ENCODE results near the gene MGA. TPM values are rescaled to one million over a fixed set of nuclear protein-coding genes. Genes with fewer than 3 reads are reported as not detected.

The MGA gene
- total RNA-seq, 2 donors from 2014 or later, result 42.6 to 46.6 TPM

DNA sequence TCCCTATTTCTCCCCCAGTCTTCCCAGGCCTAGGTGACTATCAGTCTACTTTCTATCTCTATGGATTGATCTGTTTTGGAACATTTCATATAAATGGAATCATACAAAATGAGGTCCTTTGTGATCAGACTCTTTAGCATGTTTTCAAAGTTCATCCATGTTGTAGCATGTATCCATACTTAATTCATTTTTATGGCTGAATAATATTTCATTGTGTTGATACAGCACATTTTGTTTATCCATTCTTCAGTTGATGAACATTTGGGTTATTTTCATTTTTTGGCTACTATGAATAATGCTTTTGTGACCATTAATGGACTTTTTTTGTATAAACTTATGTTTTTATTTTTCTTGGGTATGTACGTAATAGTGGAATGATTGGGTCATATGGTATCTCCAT is 19.2 kb upstream of the MGA start:
- Mint-ChIP-seq H3K27ac (no peak overlapping the region), H3K36me3 (ENCODE audit: low read depth) (peaks cover 7% of the 10 kb centered on the region), H3K27me3 (no peaks in the 10 kb centered on the region), H3K4me1 (peaks cover 11% of the 10 kb centered on the region), H3K4me3 (no peak overlapping the region)
- ATAC-seq (no peak), DNase-seq (no peak)
- H3K9me3 ChIP-seq (ENCODE audit: control insufficient read depth, low read length, poor library complexity, severe bottlenecking), result no peaks in the 10 kb centered on the region

DNA sequence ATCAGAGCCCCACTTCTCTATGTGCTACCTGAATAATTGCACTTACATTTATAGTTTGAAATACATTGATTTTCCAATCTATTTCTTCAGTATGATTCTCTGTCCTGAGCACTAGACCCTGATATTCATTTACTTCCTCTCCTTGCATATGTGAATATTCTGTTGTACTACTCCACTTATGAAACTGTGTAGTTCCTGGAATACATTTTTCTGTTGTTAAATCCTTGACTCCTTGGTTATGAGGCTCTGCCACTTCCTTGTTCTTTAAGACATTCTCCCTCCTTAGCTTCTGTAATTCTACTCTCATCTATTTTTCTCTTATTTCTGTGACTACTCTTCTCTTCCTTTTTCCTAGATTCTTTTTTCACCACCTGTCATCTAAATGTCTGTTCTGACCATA is 12.9 kb upstream of the MGA start:
- Mint-ChIP-seq H3K27me3 (no peaks in the 10 kb centered on the region), H3K4me1 (no peaks in the 10 kb centered on the region), H3K36me3 (ENCODE audit: low read depth) (no peaks in the 10 kb centered on the region), H3K27ac (no peak overlapping the region), H3K4me3 (no peak overlapping the region)
- ATAC-seq (no peak), DNase-seq (no peak)
- H3K9me3 ChIP-seq (ENCODE audit: control insufficient read depth, low read length, poor library complexity, severe bottlenecking), result no peaks in the 10 kb centered on the region

DNA sequence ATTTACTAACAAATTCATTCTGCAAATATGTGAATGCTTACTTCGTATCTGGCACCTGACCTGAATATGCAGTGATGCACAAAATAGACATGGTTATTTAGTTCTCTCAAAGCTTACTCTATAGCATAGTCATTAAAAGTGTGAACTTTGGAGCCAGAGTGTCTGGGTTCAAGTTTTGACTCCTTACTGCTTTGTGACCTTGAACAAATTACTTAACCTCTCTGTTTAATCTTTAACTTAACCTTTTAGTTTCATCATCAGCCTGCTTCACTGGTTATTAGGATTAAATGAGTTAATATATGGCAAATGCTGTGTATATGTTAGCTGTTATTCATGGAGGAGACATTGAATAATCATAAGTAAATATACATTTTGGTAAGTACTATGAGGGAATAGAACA is 12.1 kb upstream of the MGA start:
- Mint-ChIP-seq H3K4me1 (no peaks in the 10 kb centered on the region), H3K27me3 (no peaks in the 10 kb centered on the region), H3K27ac (no peak overlapping the region), H3K36me3 (ENCODE audit: low read depth) (no peaks in the 10 kb centered on the region), H3K4me3 (no peak overlapping the region)
- no peaks in the 10 kb centered on the region for H3K9me3 ChIP-seq (ENCODE audit: control insufficient read depth, low read length, poor library complexity, severe bottlenecking)
- DNase-seq (no peak), ATAC-seq (no peak)

DNA sequence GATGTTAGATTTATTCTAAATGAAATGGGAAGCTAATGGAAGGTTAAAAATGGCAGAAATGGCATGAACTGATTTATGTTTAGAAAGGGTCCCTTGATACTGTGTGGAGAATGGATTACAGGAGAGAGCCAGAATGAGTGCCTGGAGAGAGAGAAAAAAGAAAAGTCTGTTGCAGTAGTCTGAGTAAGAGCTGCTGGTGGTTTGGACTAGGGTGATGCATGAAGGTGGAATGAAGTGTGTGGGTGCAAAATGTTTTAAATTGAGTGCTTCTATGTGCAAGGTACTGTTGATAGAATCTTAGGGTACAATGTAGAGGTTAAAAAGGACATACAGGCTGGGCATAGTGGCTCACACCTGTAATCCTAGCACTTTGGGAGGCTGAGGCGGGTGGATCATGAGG is 11.4 kb upstream of the MGA start:
- Mint-ChIP-seq H3K4me1 (peaks cover 2% of the 10 kb centered on the region), H3K36me3 (ENCODE audit: low read depth) (no peaks in the 10 kb centered on the region)

DNA sequence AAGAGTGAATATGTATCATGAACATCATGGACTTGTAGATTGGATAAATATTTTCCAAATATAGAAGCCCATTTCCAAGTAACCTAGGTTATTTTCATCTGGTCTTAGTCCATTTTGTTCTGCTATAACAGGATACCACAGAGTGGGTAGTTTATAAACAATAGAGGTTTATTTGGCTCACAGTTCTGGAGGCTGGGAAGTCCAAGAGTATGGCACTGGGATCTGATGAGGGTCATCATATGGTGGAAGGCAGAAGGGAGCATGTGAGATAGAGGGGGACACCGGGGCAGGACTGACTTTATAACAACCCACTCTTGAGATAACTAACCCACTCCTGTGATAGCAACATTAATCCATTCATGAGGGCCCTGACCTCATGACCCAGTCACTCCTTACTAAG is 9.4 kb upstream of the MGA start:
- Mint-ChIP-seq H3K36me3 (ENCODE audit: low read depth) (no peaks in the 10 kb centered on the region), H3K27ac (no peak overlapping the region), H3K27me3 (no peaks in the 10 kb centered on the region), H3K4me3 (no peak overlapping the region), H3K4me1 (peaks cover 5% of the 10 kb centered on the region)
- no peaks in the 10 kb centered on the region for H3K9me3 ChIP-seq (ENCODE audit: control insufficient read depth, low read length, poor library complexity, severe bottlenecking)
- DNase-seq, result no peak
- ATAC-seq, result no peak

More for the DNA sequence above, 11.4 kb upstream of the MGA start:
- DNase-seq (no peak), ATAC-seq (no peak)
- no peaks in the 10 kb centered on the region for H3K27me3 Mint-ChIP-seq
- no peaks in the 10 kb centered on the region for H3K9me3 ChIP-seq (ENCODE audit: control insufficient read depth, low read length, poor library complexity, severe bottlenecking)
- H3K27ac Mint-ChIP-seq, result no peak overlapping the region
- no peak overlapping the region for H3K4me3 Mint-ChIP-seq

DNA sequence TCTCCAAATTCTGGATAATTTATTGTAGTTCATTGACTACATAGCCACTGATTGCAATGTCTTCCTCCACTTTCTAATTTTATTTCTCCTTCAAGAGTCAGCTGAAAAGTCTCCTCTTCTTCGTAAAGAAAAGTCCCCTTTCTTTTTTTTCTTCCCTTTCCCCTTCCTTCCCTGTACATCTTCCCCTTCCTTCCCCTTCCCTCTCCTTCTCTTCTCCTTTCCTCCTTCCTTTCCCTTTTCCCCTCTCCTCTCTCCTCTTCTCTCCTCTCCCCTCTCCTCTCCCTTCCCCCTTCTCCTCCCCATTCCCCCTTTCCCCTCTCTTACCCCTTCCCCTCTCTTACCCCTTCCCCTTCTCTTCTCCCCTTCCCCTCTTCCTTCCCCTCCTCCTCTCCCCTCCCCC is 8.8 kb upstream of the MGA start:
- Mint-ChIP-seq H3K36me3 (ENCODE audit: low read depth) (no peaks in the 10 kb centered on the region), H3K4me3 (no peak overlapping the region), H3K27me3 (no peaks in the 10 kb centered on the region), H3K27ac (no peak overlapping the region), H3K4me1 (peaks cover 5% of the 10 kb centered on the region)
- no peak for DNase-seq
- no peak for ATAC-seq
- no peaks in the 10 kb centered on the region for H3K9me3 ChIP-seq (ENCODE audit: control insufficient read depth, low read length, poor library complexity, severe bottlenecking)

DNA sequence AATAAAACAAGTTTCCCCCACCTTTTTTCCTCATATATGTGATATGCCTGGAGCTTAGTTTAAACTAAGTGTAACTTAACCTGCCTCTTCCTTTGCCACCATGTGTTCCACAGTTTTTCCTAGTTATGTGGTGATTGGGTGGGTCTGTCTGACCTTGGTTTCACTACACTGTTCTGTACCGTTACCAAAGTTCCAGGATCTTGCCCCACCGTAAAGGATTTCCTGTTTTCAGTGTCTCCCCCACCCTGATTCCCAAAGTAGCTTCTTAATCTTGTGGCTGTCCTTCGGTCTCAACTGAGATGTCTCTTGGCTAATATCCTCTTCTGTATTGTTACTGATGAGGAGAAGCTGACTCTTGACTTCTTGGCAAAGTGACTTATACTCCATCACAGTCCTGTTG is 6.4 kb upstream of the MGA start:
- no peaks in the 10 kb centered on the region for H3K9me3 ChIP-seq (ENCODE audit: control insufficient read depth, low read length, poor library complexity, severe bottlenecking)
- ATAC-seq, result no peak
- Mint-ChIP-seq H3K4me1 (peaks cover 5% of the 10 kb centered on the region), H3K27me3 (no peaks in the 10 kb centered on the region), H3K4me3 (no peak overlapping the region), H3K27ac (no peak overlapping the region), H3K36me3 (ENCODE audit: low read depth) (no peaks in the 10 kb centered on the region)
- DNase-seq, result no peak

DNA sequence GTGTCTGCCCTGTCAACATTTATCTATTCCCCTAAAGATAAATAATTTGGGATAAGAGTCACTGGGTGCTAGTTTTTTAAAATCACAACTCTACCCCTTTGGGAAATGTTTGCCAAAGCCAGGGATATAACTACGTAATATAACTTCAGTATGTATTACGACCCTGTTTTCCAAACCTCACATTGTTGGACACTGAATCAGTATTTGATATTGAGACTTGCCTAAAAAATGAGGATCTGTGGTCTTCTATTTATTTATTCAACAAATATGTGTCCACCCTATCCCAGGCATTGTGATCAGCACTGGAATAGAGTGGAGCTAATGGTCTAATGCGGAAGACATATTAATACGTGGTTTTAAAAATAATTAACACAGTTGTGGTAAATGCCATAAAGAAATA is 4.5 kb upstream of the MGA start:
- Mint-ChIP-seq H3K27ac (peak overlapping the region; percentile 11), H3K4me3 (no peak overlapping the region), H3K36me3 (ENCODE audit: low read depth) (no peaks in the 10 kb centered on the region), H3K4me1 (peaks cover 8% of the 10 kb centered on the region), H3K27me3 (no peaks in the 10 kb centered on the region)
- ATAC-seq (no peak), DNase-seq (no peak)
- no peaks in the 10 kb centered on the region for H3K9me3 ChIP-seq (ENCODE audit: control insufficient read depth, low read length, poor library complexity, severe bottlenecking)

DNA sequence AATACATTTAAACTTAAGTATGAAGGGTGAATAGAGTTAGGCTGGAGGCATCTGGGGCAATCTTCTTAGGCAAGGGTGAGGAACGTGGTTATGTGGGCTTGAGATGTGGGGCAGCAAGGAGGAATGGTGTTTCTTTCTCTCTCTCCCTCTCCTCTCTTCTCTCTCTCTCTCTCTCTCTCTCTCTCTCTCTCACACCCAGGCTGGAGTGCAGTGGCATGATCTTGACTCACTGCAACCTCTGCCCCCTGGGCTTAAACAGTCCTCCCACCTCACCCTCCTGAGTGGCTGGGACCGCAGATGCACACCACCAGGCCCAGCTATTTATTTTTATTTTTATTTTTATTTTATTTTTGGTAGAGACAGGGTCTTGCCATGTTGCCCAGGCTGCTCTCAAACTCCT is 4.0 kb upstream of the MGA start:
- ATAC-seq, result no peak
- no peaks in the 10 kb centered on the region for H3K27me3 Mint-ChIP-seq
- H3K27ac Mint-ChIP-seq, result peak overlapping the region; percentile 11
- no peak for DNase-seq
- peaks cover 13% of the 10 kb centered on the region for H3K4me1 Mint-ChIP-seq
- H3K4me3 Mint-ChIP-seq, result no peak overlapping the region
- H3K36me3 Mint-ChIP-seq (ENCODE audit: low read depth), result no peaks in the 10 kb centered on the region
- no peaks in the 10 kb centered on the region for H3K9me3 ChIP-seq (ENCODE audit: control insufficient read depth, low read length, poor library complexity, severe bottlenecking)

DNA sequence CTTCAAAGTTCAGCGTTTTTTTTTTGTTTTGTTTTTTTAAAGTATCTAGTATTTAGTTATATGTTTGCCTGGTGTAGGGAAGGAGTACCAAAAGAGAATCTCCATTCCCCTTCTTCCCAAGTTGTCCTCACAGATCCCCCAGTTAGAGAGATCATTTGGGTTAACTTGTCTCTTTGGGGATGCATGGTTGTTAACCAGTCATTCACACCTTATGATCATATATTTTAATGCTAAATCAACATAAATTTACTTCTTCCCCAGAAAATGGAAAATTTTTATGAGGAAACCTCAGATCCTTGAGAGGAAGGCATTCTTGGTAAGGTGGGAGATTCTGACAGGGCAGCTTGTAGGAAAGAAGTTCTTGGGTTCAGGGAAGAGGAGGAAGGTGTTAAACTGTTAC is 1.5 kb upstream of the MGA start:
- H3K27me3 Mint-ChIP-seq, result no peaks in the 10 kb centered on the region

DNA sequence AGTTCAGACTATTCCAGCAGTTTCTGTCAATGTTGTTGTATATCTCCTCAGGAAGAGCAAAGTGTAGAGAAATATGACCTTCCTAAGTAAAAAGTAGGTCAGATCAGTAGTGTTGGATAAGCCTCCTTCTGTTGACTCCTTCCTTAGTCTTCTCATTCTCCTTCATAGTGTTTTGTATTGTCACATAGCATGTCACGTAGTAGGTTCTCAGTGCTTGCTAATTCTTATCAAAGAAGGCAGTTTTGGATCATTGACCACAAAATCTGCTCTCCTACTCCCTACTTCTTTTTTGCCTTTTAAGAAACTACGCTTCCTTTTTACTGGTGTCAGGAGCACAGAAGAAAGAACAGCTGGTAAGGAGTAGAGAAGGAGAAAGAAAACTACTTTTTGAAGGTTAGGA is 1.0 kb upstream of the MGA start:
- Mint-ChIP-seq H3K4me1 (peaks cover 25% of the 10 kb centered on the region), H3K4me3 (no peak overlapping the region), H3K36me3 (ENCODE audit: low read depth) (no peaks in the 10 kb centered on the region), H3K27me3 (no peaks in the 10 kb centered on the region), H3K27ac (peak overlapping the region; percentile 98)
- DNase-seq (no peak), ATAC-seq (no peak)
- H3K9me3 ChIP-seq (ENCODE audit: control insufficient read depth, low read length, poor library complexity, severe bottlenecking), result no peaks in the 10 kb centered on the region

More for the DNA sequence above, 1.5 kb upstream of the MGA start:
- ATAC-seq (no peak), DNase-seq (no peak)
- no peaks in the 10 kb centered on the region for H3K9me3 ChIP-seq (ENCODE audit: control insufficient read depth, low read length, poor library complexity, severe bottlenecking)
- H3K4me3 Mint-ChIP-seq, result no peak overlapping the region
- H3K27ac Mint-ChIP-seq, result peak overlapping the region; percentile 59
- H3K4me1 Mint-ChIP-seq, result peaks cover 28% of the 10 kb centered on the region
- no peaks in the 10 kb centered on the region for H3K36me3 Mint-ChIP-seq (ENCODE audit: low read depth)

DNA sequence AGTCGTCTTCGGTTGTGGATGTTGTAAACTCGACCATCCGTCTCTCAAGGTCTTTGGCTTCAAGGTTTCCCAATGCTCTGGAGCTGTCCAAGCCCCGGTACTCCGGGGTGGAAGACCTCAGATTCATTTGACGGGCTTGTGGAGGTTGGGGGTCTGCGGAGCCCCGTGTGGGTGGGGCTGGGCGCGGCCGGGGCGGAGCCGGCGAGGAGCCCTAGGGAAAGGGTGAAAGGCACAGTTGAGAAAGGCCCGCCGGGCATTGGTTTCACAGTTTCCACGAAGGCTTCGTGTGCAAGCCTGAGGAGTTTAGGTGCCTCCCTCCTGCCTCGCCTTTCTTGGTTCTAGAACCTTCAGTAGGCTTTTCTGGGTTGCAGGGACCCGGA is 360 bp upstream of the MGA start:
- Mint-ChIP-seq H3K27ac (peak overlapping the region; percentile 98), H3K4me1 (peaks cover 27% of the 10 kb centered on the region), H3K4me3 (peak overlapping the region; percentile 92), H3K27me3 (no peaks in the 10 kb centered on the region), H3K36me3 (ENCODE audit: low read depth) (no peaks in the 10 kb centered on the region)
- ATAC-seq (no peak), DNase-seq (no peak)
- no peaks in the 10 kb centered on the region for H3K9me3 ChIP-seq (ENCODE audit: control insufficient read depth, low read length, poor library complexity, severe bottlenecking)

DNA sequence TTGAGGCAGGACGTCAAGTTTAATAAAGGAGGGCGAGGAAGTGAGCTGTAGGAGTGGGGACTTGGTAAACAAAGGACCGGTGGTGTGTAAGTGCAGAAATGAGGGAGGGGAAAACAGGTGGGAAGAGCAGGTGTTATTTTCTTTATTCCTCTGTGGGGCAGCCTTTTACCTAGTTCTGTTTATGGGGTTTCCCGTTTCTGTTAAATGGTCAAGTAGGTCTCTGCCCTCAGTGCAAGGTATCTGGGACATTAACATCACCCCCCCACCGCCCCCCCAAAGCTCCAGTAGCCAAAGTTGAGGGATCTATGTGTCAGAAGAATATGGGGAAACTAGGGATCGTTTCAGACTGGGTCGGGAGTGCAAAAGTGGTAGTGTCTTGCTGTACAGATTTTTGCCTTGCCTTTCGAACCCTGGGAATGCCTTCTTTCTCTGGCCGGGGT is 893 bp downstream of the MGA start:
- H3K4me3 Mint-ChIP-seq, result peak overlapping the region; percentile 92
- H3K9me3 ChIP-seq (ENCODE audit: control insufficient read depth, low read length, poor library complexity, severe bottlenecking), result no peaks in the 10 kb centered on the region
- ATAC-seq (no peak), DNase-seq (no peak)
- peak overlapping the region; percentile 98 for H3K27ac Mint-ChIP-seq
- peaks cover 30% of the 10 kb centered on the region for H3K4me1 Mint-ChIP-seq
- no peaks in the 10 kb centered on the region for H3K36me3 Mint-ChIP-seq (ENCODE audit: low read depth)
- H3K27me3 Mint-ChIP-seq, result no peaks in the 10 kb centered on the region

DNA sequence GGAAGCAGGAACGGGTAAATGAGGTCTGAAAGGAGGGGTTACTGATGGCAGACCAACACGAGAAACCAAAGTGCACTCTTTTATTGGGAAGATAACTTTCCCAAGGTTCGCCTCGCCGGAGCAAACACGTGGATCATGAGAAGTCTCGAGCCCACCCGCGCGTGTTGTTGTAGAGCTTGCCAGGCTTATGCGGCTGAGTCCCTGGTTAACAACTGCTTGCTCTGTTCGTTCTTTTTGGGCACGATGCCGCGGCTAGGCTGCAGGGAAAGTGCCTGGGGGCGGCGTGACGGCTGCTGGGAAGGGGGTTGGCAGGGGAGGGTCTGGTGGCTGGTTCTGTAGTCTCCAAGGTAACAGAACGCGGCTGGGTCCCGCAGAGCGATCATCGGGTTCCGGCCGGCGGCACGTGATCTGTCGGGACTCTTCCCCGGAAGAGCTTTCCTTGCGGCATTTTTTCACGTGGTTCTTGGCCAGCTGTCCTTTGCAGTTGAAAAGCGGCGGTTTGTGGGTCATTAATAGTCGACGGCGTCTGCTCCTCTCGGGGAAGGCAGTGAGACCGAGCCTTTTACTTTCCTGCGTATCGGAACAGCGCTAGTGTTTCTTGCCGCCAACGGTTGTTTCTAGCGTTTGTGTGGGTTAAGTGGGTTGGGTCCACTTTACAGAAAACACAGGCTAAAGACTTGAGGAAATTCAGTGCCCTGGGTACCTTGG is 1.5 kb downstream of the MGA start:
- Mint-ChIP-seq H3K4me3 (peak overlapping the region; percentile 92), H3K27me3 (no peaks in the 10 kb centered on the region), H3K27ac (peak overlapping the region; percentile 98), H3K36me3 (ENCODE audit: low read depth) (no peaks in the 10 kb centered on the region), H3K4me1 (peaks cover 33% of the 10 kb centered on the region)
- no peaks in the 10 kb centered on the region for H3K9me3 ChIP-seq (ENCODE audit: control insufficient read depth, low read length, poor library complexity, severe bottlenecking)
- DNase-seq (peak; percentile 57 to 75 (median 68)), ATAC-seq (peak; percentile 52)
